ENCODE measurements around the gene RNF144A. TPM values are rescaled to one million over a fixed set of nuclear protein-coding genes. Genes with fewer than 3 reads are reported as not detected.

Gene RNF144A
- total RNA-seq, 1 donor from 2014 or later: 34.7 TPM

DNA sequence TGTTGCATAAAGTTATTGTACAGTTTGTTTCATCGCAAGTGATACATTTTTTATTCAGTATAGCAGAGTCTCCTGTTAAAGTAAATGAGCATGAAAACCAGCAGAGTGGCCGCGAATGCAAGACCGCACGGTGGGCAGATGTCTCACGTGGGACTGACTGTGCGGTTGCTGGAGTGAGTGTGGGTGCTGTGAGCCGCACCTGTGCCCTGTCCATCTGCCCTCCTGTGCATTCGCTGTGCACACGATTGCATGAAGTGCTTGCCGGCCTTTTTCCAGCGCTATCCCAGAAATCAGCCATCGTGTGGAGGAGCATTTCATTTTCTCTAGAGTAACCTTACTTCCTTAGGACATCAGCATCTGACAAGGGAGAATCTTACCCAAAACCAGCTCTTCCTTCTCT, 118.7 kb downstream of the RNF144A start:
- intact Hi-C loops (cut with micrococcal nuclease): no loop called here

GRCh38 chr2:7037340-7038333, 120.4 kb downstream of the RNF144A start:
- intact Hi-C loops (cut with micrococcal nuclease): no loop called here

DNA sequence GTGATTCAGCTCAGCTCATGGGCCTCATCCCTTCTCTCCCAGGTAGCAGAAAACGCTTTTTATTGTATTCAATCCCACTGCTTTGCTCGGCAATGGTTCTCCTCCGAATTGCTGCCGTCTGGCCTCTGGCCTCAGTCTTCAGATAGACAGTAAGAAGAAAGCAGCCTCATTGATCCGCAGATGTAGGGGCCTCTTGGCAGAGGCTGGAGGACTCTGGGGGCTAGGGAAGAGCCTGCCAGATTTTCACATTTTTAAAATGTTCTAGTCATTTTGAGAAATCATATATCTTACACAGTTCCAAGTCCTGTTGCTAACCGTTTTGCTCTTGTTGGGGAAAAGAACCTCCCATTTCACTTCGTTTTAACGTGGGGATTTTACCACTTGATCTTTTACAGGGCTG, 123.3 kb downstream of the RNF144A start:
- intact Hi-C loops (cut with micrococcal nuclease): no loop called here

- intact Hi-C loops (cut with micrococcal nuclease): no loop called here
Measured at GRCh38 chr2:7041421-7041820, 124.2 kb downstream of the RNF144A start.

GRCh38 chr2:7043690-7044089, 126.5 kb downstream of the RNF144A start:
- intact Hi-C loops (cut with micrococcal nuclease): loop anchor here (1.0 kb wide), 3 partner anchors 146 to 217 kb away; partner anchors contain the start of gene RSAD2

GRCh38 chr2:7044253-7045250, 127.3 kb downstream of the RNF144A start:
- intact Hi-C loops (cut with micrococcal nuclease): loop anchor here (1.0 kb wide), 3 partner anchors 147 to 218 kb away; partner anchors contain the start of gene RSAD2

DNA sequence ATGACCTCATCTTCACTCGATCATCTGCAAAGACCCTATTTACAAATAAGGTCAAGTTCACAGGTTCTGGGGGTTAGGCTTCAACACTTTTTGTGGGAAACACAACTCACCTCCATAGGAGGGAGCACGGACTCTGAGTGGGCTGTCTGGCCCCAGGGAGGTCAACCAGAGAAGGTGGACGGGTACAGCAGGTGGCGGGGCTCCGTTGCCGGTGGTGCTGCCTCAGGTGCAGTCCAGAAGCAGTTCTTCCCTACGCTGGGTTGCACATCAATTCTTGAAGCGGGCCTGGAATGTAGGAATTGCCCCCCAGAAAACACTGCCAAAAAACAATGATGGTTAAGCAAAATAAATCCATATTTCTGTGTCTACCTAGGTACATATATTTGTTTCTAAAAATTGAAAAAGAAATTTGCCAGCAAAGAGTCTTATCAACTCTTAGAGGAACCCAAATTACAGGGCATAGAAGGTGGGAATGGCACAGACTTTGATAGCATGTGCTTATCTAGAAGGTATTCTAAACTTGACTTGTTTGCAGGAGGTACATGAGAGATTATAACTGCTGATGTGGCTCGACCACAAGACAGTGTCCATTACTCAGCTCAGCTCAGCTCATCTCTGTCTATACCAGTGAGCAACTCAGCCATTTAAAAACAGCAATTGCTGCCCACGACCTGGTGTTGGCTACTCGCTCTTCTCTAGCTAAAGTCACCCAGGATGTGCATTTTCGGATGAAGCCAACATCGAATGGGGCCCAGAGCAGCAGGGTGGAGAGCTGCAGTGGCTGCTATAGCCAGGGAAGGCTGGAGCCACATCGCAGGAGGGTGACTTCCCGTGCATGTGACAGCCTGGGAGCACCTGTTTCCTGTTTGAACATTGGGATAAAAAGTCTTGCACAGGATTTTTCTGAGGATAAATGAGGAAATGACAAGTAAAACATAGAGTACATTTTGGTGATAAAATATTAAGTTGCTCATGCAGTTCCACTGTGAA, 128.7 kb downstream of the RNF144A start:
- intact Hi-C loops (cut with micrococcal nuclease): no loop called here

DNA sequence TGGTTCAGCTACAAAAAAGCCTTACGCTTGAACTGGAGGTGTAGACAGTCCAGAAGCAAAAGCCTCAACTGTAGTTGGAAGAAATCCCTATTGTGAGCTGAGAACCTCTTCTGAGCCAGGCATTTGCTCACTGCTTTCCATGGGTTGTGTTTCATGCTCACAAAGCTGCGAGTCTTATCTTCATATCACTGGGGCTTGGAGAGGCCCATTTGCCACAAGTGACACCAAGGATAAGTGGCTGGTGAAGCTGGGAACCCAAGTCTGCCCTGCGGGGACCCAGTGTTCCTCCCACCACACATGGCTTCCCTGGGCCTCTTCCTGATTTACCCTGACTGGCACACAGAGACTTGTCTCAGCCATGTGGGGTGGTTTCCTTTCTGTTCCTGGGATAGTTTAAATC, 130.4 kb downstream of the RNF144A start:
- intact Hi-C loops (cut with micrococcal nuclease): no loop called here

GRCh38 chr2:7048762-7049294, 131.6 kb downstream of the RNF144A start:
- intact Hi-C loops (cut with micrococcal nuclease): no loop called here

DNA sequence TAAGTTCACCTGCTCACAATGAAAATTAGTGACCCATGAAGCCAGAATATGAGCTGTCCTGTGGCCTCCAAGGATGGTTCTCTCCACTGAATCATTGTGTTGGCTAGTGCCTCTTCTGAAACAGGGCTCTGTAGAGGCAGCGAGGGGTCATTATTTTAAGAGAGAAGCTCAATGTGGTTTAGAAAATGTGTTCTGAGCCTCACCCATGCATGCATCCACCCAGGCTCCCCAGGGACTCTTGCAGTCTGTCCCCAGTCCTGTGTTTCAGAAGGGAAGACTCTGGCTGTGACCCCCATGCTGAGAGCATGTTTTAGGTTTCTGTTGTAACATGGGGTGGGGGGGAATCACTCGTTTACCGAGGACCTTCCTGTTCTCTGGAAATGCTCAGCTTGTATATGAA, 135.2 kb downstream of the RNF144A start:
- intact Hi-C loops (cut with micrococcal nuclease): no loop called here

GRCh38 chr2:7053650-7054265, 136.5 kb downstream of the RNF144A start:
- intact Hi-C loops (cut with micrococcal nuclease): no loop called here

GRCh38 chr2:7057865-7058400, 140.7 kb downstream of the RNF144A start:
- intact Hi-C loops (cut with micrococcal nuclease): no loop called here

- intact Hi-C loops (cut with micrococcal nuclease): no loop called here
Measured at GRCh38 chr2:7060156-7060555, 142.9 kb downstream of the RNF144A start.

GRCh38 chr2:7060631-7061449, 143.6 kb downstream of the RNF144A start:
- intact Hi-C loops (cut with micrococcal nuclease): no loop called here

GRCh38 chr2:7061450-7061789, 144.2 kb downstream of the RNF144A start:
- intact Hi-C loops (cut with micrococcal nuclease): no loop called here

DNA sequence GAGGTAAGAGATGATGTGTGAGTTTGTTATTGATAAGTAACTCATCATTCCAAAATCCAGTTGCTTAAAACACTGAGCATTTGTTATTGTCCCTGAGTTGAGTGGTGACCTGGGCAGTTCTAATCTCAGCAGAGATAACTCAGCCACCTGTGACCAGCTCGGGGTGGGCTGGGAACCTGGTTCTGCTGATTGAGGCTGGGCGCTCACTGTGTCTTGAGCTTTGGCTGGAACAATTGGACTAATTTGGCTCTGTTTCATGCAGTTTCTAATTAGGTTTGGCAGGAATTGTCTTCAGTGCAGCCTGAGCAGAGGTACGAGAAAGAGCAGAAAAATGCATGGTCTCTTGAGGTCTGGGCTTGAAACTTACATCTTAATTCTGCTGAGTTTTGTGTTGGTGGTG, 144.7 kb downstream of the RNF144A start:
- intact Hi-C loops (cut with micrococcal nuclease): no loop called here

GRCh38 chr2:7063789-7064188, 146.6 kb downstream of the RNF144A start:
- intact Hi-C loops (cut with micrococcal nuclease): no loop called here

DNA sequence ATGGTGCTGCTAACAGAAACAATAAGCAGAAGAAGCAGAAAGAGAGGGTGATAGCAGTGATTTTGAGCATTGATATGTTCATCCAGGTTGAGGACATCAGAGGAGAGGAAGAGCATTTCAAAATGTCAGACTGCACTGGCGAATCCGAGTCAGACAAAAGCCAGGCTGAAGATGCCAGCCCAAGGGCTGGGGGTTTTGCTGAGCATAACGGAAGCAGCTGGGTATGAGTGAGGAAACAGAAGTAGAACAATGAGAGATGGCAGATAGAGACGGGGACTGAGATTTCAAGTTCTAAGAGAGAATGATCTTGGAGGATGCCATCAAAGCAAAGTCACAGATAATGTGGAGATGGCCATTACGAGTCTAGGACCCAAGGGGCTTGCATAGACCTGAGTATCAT, 151.2 kb downstream of the RNF144A start:
- intact Hi-C loops (cut with micrococcal nuclease): no loop called here

- intact Hi-C loops (cut with micrococcal nuclease): no loop called here
Measured at GRCh38 chr2:7070483-7070882, 153.3 kb downstream of the RNF144A start.
